GM18502 (cell line): ENCODE measurements around the gene ZBTB16.

Experiments
- ATAC-seq: cut with Tn5 transposase; IDR thresholded peaks from one replicate; pipeline ENCODE4 v1.9.1; 2021; ENCODE audit warnings: mild to moderate bottlenecking; ENCODE audit not compliant: unreplicated experiment, poor library complexity

The ZBTB16 gene

GRCh38 chr11:114059278-114059983 is at the start of gene ZBTB16:
TSS of gene ZBTB16 (plus strand) at chr11:114059711. CDS start at chr11:114063301, 3,590 bp downstream.
- no peak for ATAC-seq

GRCh38 chr11:114010931-114011330 is 48.6 kb upstream of the ZBTB16 start:
- no peak for ATAC-seq

DNA sequence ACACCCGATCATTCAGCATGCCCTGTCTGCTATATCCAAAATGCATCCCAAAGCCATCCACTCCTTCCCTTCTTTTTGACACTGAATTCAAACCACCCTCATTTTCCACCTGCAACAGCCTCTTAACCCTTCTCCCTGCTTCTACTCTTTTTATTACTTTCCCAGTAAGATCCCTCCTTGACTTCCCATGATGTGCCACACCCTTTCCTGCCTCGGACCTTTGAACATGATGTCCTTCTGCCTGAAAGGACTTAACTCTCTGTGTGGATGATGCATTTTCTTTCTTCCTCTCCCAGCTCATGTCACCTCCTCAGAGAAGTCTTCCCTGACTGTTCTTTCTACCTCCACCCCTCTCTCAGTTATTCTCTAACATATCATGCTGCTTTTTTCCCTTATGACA is 48.1 kb upstream of the ZBTB16 start:
- no peak for ATAC-seq

GRCh38 chr11:114015117-114015516 is 44.4 kb upstream of the ZBTB16 start:
- ATAC-seq: no peak

GRCh38 chr11:114016986-114017385 is 42.5 kb upstream of the ZBTB16 start:
- no peak for ATAC-seq

- ATAC-seq: no peak
Observed at GRCh38 chr11:114017723-114018122, 41.8 kb upstream of the ZBTB16 start.

GRCh38 chr11:114019046-114019445 is 40.5 kb upstream of the ZBTB16 start:
- ATAC-seq: no peak

DNA sequence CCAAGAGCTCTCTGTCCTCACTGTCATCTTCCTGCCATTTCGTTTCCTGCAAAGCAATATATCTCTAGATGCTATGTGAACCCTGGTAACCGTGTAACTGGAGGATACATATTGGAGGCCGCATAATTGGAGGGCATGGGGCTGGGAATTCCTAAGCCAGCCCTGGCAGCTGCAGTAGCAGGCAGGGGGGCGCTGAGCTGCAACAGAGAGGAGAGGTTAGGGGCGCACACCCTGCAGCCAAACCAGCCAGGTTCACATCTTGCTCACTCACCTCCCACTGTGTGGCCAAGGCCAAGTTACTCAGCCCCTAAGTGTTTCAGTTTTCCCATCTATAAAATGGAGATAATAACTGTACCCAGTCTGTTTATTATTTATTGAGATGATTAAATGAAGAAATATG is 39.9 kb upstream of the ZBTB16 start:
- ATAC-seq: no peak

DNA sequence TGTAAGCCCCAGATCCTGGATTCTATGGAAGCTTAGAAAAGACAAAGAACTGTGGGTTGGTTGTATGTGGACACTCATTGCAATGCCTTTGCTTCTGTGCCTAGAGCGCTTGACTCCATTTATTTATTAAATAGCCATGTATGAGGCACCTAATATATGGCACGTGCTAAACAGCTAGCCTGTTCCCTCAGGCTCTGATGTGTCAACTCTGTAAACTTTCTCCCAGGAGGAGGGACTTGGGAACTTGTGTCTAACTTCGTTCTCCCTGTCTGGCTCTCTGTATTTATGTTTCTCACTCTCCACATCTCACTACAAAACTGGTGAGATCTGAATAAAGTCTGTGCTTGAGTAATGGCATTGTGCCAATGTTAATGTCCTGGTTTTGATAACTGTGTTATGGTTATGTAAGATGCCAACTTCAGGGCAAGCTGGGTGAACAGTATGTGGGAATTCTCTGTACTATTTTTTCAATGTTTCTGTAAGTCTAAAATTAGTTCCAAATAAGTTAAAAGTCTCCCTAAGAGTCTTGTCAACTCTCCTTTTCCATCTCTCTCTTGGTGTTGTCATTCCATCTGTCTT is 34.1 kb upstream of the ZBTB16 start:
- ATAC-seq: no peak

DNA sequence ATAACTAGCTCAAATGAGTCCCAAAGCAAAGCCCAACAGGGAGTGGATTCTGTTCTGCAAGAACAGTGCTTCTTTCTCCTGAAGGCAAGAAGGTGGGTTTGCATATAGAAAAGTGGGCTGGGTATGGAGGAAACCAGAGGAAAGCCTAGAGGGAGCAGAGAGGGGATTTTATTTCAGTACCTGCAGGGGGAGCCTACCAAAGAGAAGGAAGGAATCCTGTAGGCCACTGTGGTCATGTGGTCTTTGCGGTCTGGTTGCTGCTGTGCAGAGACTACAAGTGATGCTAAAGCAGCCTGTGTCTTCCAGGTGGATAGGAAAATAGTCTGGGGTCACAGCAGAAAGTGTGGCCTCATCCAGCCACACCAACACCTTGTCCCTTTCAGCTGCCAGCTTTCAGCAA is 33.2 kb upstream of the ZBTB16 start:
- no peak for ATAC-seq

DNA sequence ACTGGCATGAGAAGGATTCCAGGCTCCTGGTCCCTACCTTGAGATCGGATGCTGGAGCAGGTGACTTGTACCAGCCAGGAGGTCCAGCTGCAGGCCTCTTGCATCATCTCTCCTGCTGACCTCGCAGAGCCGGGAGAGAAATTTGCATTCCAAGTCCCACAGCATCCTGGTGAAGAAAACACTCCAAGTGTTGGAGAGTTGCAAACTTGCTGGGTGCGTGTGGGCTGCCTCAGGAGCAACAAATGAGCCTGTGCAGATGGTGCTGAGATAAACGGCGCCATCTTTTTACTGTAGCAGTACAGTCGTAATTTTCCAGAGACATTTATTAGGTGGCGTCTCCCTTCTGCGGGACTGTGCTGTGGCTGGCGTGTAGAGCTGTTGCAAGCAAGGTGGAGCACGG is 32.1 kb upstream of the ZBTB16 start:
- no peak for ATAC-seq

DNA sequence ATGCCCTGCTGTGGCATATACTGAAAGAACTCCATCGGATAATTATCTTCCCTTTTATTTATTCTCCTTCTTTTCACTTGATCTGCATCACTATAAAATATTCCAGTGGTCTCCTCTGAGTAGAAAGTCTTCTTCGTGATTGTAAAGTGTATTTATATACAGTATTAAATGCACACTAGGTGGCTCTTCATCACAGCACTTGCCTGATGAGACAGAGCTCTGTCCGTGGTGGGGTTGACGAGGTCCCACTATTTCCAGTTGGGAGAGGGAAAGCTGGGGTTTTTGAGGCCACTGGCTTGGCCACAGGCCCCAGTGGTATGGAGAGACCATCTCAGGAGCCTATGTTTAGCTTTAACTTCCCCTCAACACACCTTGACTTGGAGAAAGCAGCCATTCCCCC is 31.6 kb upstream of the ZBTB16 start:
- ATAC-seq: no peak

- no peak for ATAC-seq
Observed at GRCh38 chr11:114031246-114031966, 28.1 kb upstream of the ZBTB16 start.

GRCh38 chr11:114031967-114032320 is 27.6 kb upstream of the ZBTB16 start:
- no peak for ATAC-seq

- no peak for ATAC-seq
Observed at GRCh38 chr11:114033066-114033465, 26.4 kb upstream of the ZBTB16 start.

DNA sequence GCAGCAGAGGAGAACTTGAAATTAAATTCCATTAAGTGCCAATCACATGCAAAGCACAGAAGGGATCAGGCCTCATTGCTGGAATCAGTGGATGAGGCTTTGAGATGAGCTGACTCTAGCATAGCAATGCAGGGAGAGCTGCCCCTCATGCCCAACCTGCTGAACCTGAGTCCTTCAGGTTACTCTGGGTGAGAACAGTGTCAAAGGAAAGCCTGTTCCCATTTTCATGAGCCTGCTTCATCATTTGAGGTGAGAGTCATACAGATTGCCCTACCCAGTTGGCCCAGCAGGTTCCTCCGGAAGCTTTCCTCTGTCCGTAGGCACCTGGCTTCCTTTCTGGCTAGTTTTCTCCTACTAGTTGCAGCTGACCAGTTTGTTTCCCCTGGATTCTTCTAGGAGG is 25.9 kb upstream of the ZBTB16 start:
- ATAC-seq: no peak

DNA sequence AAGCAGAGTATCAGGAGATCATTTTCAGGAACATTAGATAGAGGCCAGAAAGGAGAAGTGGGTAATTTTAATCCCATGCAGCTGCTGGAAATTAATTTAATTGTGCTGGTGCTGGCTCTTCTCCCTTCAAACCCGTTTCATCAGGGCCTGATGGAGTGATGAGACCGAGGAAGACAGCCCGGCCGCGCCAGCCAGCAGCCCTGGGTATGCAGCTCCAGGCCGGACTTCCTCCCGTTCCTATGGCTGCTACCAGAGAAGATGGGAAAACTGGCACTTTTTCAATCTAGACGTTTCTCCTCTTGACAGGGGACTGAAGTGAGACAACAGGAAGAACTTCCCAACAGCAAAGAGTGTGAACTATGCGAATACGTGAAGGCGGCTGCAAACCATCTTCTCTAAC is 24.6 kb upstream of the ZBTB16 start:
- no peak for ATAC-seq

GRCh38 chr11:114036147-114036811 is 23.2 kb upstream of the ZBTB16 start:
- no peak for ATAC-seq

- ATAC-seq: no peak
Observed at GRCh38 chr11:114036958-114037357, 22.6 kb upstream of the ZBTB16 start.

GRCh38 chr11:114039551-114039950 is 20.0 kb upstream of the ZBTB16 start:
- ATAC-seq: no peak

DNA sequence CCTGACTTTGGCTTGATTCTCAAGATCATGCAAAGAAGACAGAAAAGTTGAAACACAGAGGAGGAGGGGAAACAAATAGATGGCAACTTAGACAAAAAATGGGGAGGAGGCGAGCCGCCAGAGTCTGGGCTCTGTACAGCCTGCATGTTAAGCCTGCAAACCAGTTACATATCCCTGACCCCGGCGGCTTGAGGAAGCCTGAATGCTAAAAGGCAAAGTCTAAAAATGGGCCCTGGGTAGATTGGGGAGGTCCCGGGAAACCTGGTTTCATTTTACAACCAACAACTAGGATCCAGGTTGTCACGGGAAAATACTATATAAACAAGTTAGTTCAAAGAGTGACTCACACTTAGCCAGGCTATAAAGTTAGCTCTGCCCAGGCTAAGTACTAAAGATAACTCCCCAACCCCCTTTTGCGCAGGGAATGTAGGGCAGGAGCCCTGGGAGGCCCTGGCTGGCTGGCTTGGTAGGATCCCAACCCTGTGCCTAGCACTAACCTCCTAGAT is 18.8 kb upstream of the ZBTB16 start:
- ATAC-seq: no peak
